ENCODE results near the gene BCL2A1. TPM values are rescaled to one million over a fixed set of nuclear protein-coding genes. Genes with fewer than 3 reads are reported as not detected.

BCL2A1 gene
- total and polyA plus RNA-seq, 7 experiments from 2014 or later: 27.3 to 119 (median 29.9) TPM

DNA sequence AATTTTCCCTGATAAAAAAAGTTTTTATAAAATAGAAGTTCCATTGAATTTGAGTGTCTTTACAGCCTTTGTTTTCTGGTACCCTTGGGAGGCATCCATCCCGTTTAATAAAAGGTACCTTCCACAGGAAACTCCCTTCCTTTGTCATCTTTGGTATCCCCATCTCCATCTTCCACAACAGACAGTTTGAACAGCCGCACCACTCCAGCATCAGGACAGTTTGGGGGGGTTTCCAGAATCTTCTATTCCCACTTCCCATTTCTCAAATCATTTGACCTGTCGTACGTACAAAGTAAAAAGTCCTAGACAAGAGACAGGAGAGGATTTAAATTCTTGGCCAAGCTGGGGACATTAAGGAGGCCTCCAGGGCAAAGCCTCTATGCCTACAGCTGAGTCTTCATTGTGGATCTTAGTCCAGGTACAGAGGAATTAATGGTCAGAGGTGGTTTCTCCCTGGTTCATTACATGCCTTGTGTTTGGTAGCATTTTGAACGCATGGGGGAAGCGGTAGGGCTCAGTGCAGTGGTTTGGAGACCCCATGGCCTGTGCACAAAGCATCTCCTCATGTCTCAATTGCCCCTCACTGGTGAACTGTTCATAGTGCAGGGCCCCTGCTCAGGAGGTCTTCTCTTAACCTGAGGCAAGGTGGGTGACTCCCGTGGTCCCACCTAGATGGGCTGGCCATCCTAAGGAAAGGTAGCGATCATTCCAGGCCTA, 19.4 kb upstream of the BCL2A1 start:
- Histone ChIP-seq H3K36me3 (ENCODE audit: control insufficient read depth in 2 of 3, insufficient read depth in 3 of 3, low read length in 3 of 3) (no peaks in the 10 kb centered on the region), H3K4me1 (ENCODE audit: control insufficient read depth in 2 of 2, insufficient read depth in 2 of 2, low read length in 2 of 2) (no peaks in the 10 kb centered on the region), H3K4me3 (ENCODE audit: low read length) (no peak overlapping the region), H3K27me3 (ENCODE audit: control insufficient read depth in 2 of 2, insufficient read depth in 2 of 2, low read length in 2 of 2) (no peaks in the 10 kb centered on the region), H3K27ac (ENCODE audit: low read depth, low read length) (no peak overlapping the region), H3K9me3 (ENCODE audit: control insufficient read depth in 2 of 3, low read length in 3 of 3) (no peaks in the 10 kb centered on the region)
- no peaks in the 10 kb centered on the region for H3K9me3 Mint-ChIP-seq
- intact Hi-C loops (cut with micrococcal nuclease): loop anchor here (5.0 to 10.0 kb wide), 2 partner anchors 38 to 316 kb away; no protein-coding TSS in a partner anchor
- peaks cover 0 to 7% (median 5%) of the 10 kb centered on the region in 7 donors for H3K4me1 Mint-ChIP-seq
- ATAC-seq: no peak
- ChIA-PET CTCF (interaction anchor here (0.6 kb wide), 1 partner anchor 73 kb away, joined by 3 read pairs; no protein-coding TSS in a partner anchor), POLR2A (no interaction called here)
- no peak for DNase-seq
- no peaks in the 10 kb centered on the region for H3K36me3 Mint-ChIP-seq
- peak overlapping the region in 1 of 9 donors; percentile 21 for H3K27ac Mint-ChIP-seq
- no peak overlapping the region for H3K4me3 Mint-ChIP-seq
- no peaks in the 10 kb centered on the region for H3K27me3 Mint-ChIP-seq

DNA sequence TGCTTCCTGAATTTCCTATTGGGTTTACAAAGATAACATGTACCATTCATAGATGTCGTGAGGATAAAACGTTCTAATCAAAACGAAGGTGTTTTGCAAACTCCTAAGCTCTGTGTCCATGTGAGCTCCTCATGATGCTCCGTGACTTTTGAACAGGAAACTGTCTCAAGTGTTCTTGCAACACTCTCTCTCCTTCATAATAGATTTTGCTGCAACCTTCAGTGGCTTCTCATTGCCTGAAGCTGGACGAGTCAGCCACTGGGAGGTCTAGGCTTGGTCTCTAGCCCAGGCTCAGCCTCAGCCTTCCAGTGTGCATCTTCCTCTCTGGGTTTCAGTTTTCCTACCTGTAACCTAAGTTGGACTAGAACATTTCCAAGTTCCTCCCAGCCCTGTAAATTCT, 18.7 kb upstream of the BCL2A1 start:
- H3K27me3 Mint-ChIP-seq: no peaks in the 10 kb centered on the region
- Histone ChIP-seq H3K4me3 (ENCODE audit: low read length) (no peak overlapping the region), H3K9me3 (ENCODE audit: control insufficient read depth in 2 of 3, low read length in 3 of 3) (no peaks in the 10 kb centered on the region), H3K36me3 (ENCODE audit: control insufficient read depth in 2 of 3, insufficient read depth in 3 of 3, low read length in 3 of 3) (no peaks in the 10 kb centered on the region), H3K4me1 (ENCODE audit: control insufficient read depth in 2 of 2, insufficient read depth in 2 of 2, low read length in 2 of 2) (no peaks in the 10 kb centered on the region), H3K27me3 (ENCODE audit: control insufficient read depth in 2 of 2, insufficient read depth in 2 of 2, low read length in 2 of 2) (no peaks in the 10 kb centered on the region), H3K27ac (ENCODE audit: low read depth, low read length) (no peak overlapping the region)
- H3K9me3 Mint-ChIP-seq: no peaks in the 10 kb centered on the region
- H3K4me1 Mint-ChIP-seq: peaks cover 0 to 7% (median 5%) of the 10 kb centered on the region in 7 donors
- ChIA-PET CTCF (no interaction called here), POLR2A (no interaction called here)
- peak overlapping the region in 1 of 9 donors; percentile 9 for H3K27ac Mint-ChIP-seq
- ATAC-seq: peak; percentile 71
- DNase-seq: no peak
- no peaks in the 10 kb centered on the region for H3K36me3 Mint-ChIP-seq
- H3K4me3 Mint-ChIP-seq: no peak overlapping the region
- intact Hi-C loops (cut with micrococcal nuclease): loop anchor here (5.0 to 10.0 kb wide), 2 partner anchors 37 to 315 kb away; no protein-coding TSS in a partner anchor

DNA sequence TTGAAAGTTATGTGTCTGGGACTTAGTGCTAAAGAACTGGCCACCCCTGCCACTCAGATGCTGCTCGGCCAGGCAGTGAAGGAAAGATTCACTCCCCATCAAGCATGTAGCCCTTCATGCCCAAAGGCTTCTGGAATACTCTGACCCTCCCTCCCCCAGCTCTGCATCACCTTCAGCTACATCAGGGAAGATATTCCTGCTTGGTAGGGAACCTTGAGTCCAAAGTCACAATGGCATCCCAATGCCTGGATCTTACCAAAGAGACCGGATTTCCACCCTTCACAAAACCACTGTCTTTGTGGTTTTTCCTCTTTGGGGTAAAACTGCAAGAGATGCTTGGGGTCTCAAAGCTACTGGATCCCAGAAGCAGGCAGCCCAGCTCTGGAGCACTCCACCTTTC, 18.2 kb upstream of the BCL2A1 start:
- H3K4me3 Mint-ChIP-seq: no peak overlapping the region
- Histone ChIP-seq H3K27me3 (ENCODE audit: control insufficient read depth in 2 of 2, insufficient read depth in 2 of 2, low read length in 2 of 2) (no peaks in the 10 kb centered on the region), H3K9me3 (ENCODE audit: control insufficient read depth in 2 of 3, low read length in 3 of 3) (no peaks in the 10 kb centered on the region), H3K27ac (ENCODE audit: low read depth, low read length) (no peak overlapping the region), H3K4me1 (ENCODE audit: control insufficient read depth in 2 of 2, insufficient read depth in 2 of 2, low read length in 2 of 2) (no peaks in the 10 kb centered on the region), H3K36me3 (ENCODE audit: control insufficient read depth in 2 of 3, insufficient read depth in 3 of 3, low read length in 3 of 3) (no peaks in the 10 kb centered on the region), H3K4me3 (ENCODE audit: low read length) (no peak overlapping the region)
- ATAC-seq (no peak), DNase-seq (no peak)
- POLR2A ChIA-PET: no interaction called here
- no peaks in the 10 kb centered on the region for H3K9me3 Mint-ChIP-seq
- H3K4me1 Mint-ChIP-seq: peaks cover 0 to 7% (median 5%) of the 10 kb centered on the region in 7 donors
- CTCF ChIA-PET: interaction anchor here (0.6 to 0.7 kb wide), 2 partner anchors 80 to 108 kb away, joined by 3 read pairs; no protein-coding TSS in a partner anchor
- no peak overlapping the region for H3K27ac Mint-ChIP-seq
- H3K27me3 Mint-ChIP-seq: no peaks in the 10 kb centered on the region
- no peaks in the 10 kb centered on the region for H3K36me3 Mint-ChIP-seq
- intact Hi-C loops (cut with micrococcal nuclease): no loop called here

DNA sequence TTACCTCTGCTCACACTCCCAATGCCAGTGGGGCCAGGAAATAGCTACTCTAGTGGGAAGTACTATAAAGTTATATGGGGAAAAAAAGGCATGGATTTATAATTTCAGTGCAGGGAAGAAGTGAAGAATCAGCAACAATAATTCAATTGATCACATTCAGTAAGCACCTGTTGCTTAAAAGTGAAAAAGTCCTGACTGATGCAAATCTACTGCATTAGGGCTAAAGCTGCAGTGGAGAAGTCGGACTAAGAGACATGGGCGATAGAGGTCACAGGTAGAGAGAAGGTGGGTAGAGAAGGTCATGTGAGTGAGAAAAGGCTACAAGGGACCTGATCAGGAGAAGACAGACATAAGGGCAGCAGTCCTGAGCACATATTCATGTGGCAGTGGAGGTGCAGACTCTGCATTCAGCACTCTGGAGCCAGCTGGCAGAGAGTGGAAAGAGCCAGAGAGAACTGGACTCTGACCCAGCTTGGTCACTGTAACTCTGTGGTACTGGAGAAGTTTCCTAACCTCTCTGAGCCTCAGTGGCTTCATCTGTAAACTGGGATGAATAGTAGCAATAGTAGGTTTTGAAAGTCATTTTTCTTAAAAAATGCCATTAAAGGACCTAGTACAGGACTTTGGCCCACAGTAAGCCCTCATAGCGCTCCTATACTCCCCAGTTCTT, 17.6 kb upstream of the BCL2A1 start:
- intact Hi-C loops (cut with micrococcal nuclease): no loop called here
- H3K36me3 ChIP-seq (ENCODE audit: control insufficient read depth in 2 of 3, insufficient read depth in 3 of 3, low read length in 3 of 3): no peaks in the 10 kb centered on the region
- Mint-ChIP-seq H3K4me1 (peaks cover 0 to 9% (median 4%) of the 10 kb centered on the region in 7 donors), H3K27ac (peak overlapping the region in 2 of 9 donors; percentile 5 to 20), H3K4me3 (no peak overlapping the region), H3K9me3 (no peaks in the 10 kb centered on the region), H3K27me3 (no peaks in the 10 kb centered on the region), H3K36me3 (no peaks in the 10 kb centered on the region)
- ATAC-seq: no peak
- POLR2A ChIA-PET: interaction anchor here (0.8 kb wide), 1 partner anchor 68 kb away, joined by 3 read pairs; no protein-coding TSS in a partner anchor
- H3K27ac ChIP-seq (ENCODE audit: low read depth, low read length): no peak overlapping the region
- no peaks in the 10 kb centered on the region for H3K4me1 ChIP-seq (ENCODE audit: control insufficient read depth in 2 of 2, insufficient read depth in 2 of 2, low read length in 2 of 2)
- H3K27me3 ChIP-seq (ENCODE audit: control insufficient read depth in 2 of 2, insufficient read depth in 2 of 2, low read length in 2 of 2): no peaks in the 10 kb centered on the region
- CTCF ChIA-PET: interaction anchor here (0.6 to 0.7 kb wide), 3 partner anchors 31 to 107 kb away, joined by 3 read pairs; no protein-coding TSS in a partner anchor
- H3K9me3 ChIP-seq (ENCODE audit: control insufficient read depth in 2 of 3, low read length in 3 of 3): no peaks in the 10 kb centered on the region
- H3K4me3 ChIP-seq (ENCODE audit: low read length): no peak overlapping the region
- DNase-seq: no peak

DNA sequence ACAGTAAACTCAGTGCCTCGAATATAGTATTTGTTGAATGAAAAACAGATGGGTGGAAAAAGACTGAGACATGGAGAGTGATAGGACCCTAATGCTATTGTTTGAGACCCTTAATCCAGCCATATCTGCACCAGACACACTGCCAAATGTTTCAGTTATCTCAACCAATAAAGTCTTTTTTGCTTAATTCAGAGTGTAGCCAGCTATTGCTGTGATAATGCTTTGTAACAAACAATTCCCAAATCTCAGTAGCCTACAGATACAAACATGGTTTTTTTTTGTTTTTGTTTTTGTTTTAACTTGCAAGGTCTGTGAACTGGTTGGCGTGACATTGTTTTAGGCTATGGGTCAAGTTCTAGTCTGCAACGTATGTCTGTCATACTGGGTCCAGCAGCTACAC, 17.0 kb upstream of the BCL2A1 start:
- DNase-seq (no peak), ATAC-seq (no peak)
- Histone ChIP-seq H3K9me3 (ENCODE audit: control insufficient read depth in 2 of 3, low read length in 3 of 3) (no peaks in the 10 kb centered on the region), H3K4me1 (ENCODE audit: control insufficient read depth in 2 of 2, insufficient read depth in 2 of 2, low read length in 2 of 2) (no peaks in the 10 kb centered on the region), H3K27me3 (ENCODE audit: control insufficient read depth in 2 of 2, insufficient read depth in 2 of 2, low read length in 2 of 2) (no peaks in the 10 kb centered on the region), H3K27ac (ENCODE audit: low read depth, low read length) (no peak overlapping the region), H3K4me3 (ENCODE audit: low read length) (no peak overlapping the region), H3K36me3 (ENCODE audit: control insufficient read depth in 2 of 3, insufficient read depth in 3 of 3, low read length in 3 of 3) (no peaks in the 10 kb centered on the region)
- intact Hi-C loops (cut with micrococcal nuclease): no loop called here
- Mint-ChIP-seq H3K4me1 (peaks cover 0 to 10% (median 0%) of the 10 kb centered on the region in 7 donors), H3K27ac (no peak overlapping the region), H3K9me3 (no peaks in the 10 kb centered on the region), H3K27me3 (no peaks in the 10 kb centered on the region), H3K36me3 (no peaks in the 10 kb centered on the region), H3K4me3 (no peak overlapping the region)
- CTCF ChIA-PET: interaction anchor here (0.6 kb wide), 1 partner anchor 103 kb away, joined by 3 read pairs; no protein-coding TSS in a partner anchor
- POLR2A ChIA-PET: interaction anchor here (0.6 to 0.8 kb wide), 2 partner anchors 20 to 68 kb away, joined by 3 read pairs; no protein-coding TSS in a partner anchor

GRCh38 chr15:79987569-79987955, 16.6 kb upstream of the BCL2A1 start:
- Mint-ChIP-seq H3K4me1 (peaks cover 0 to 10% (median 0%) of the 10 kb centered on the region in 7 donors), H3K27me3 (no peaks in the 10 kb centered on the region), H3K27ac (no peak overlapping the region), H3K4me3 (no peak overlapping the region), H3K36me3 (no peaks in the 10 kb centered on the region), H3K9me3 (no peaks in the 10 kb centered on the region)
- ChIA-PET POLR2A (interaction anchor here (0.6 kb wide), 1 partner anchor 20 kb away, joined by 3 read pairs; no protein-coding TSS in a partner anchor), CTCF (interaction anchor here (0.6 kb wide), 1 partner anchor 103 kb away, joined by 3 read pairs; no protein-coding TSS in a partner anchor)
- ATAC-seq: no peak
- H3K4me1 ChIP-seq (ENCODE audit: control insufficient read depth in 2 of 2, insufficient read depth in 2 of 2, low read length in 2 of 2): no peaks in the 10 kb centered on the region
- no peak overlapping the region for H3K27ac ChIP-seq (ENCODE audit: low read depth, low read length)
- DNase-seq: no peak
- H3K4me3 ChIP-seq (ENCODE audit: low read length): no peak overlapping the region
- no peaks in the 10 kb centered on the region for H3K27me3 ChIP-seq (ENCODE audit: control insufficient read depth in 2 of 2, insufficient read depth in 2 of 2, low read length in 2 of 2)
- no peaks in the 10 kb centered on the region for H3K9me3 ChIP-seq (ENCODE audit: control insufficient read depth in 2 of 3, low read length in 3 of 3)
- intact Hi-C loops (cut with micrococcal nuclease): no loop called here
- H3K36me3 ChIP-seq (ENCODE audit: control insufficient read depth in 2 of 3, insufficient read depth in 3 of 3, low read length in 3 of 3): no peaks in the 10 kb centered on the region

Measured in naive thymus-derived CD4-positive, alpha-beta T cell (primary cell).